Astrocyte (in vitro differentiated cells and primary cell): ENCODE results near the gene LCN10. TPM values are rescaled to one million over a fixed set of nuclear protein-coding genes. Genes with fewer than 3 reads are reported as not detected.

Experiments used
- DNase-seq: peaks from one replicate; pipeline ENCODE4 v3.0.0-alpha.2; 2010; ENCODE audit warnings: low read depth
- FAIRE-seq: peaks from 2 replicates; lab custom pipeline; 2011; peaks lifted over from hg19 to GRCh38; lab: Jason Lieb, UNC
- H2AFZ ChIP-seq: 2 replicates; pipeline ENCODE4 v1.6.0; 2012; ENCODE audit warnings: low read depth, low read length, inconsistent platforms
- H3K27ac ChIP-seq: 2 replicates; pipeline ENCODE4 v1.5.1; 2011; ENCODE audit warnings: low read depth, low read length, inconsistent platforms
- H3K27me3 ChIP-seq: 2 replicates; pipeline ENCODE4 v1.6.0; 2011; ENCODE audit warnings: low read length, inconsistent platforms; ENCODE audit not compliant: insufficient read depth
- H3K36me3 ChIP-seq: 2 replicates; pipeline ENCODE4 v1.5.1; 2011; ENCODE audit warnings: low read length, inconsistent platforms; ENCODE audit not compliant: insufficient read depth
- H3K4me1 ChIP-seq: 2 replicates; pipeline ENCODE4 v1.5.1; 2011; ENCODE audit warnings: low read length, inconsistent platforms; ENCODE audit not compliant: insufficient read depth
- H3K4me2 ChIP-seq: 2 replicates; pipeline ENCODE4 v1.6.0; 2012; ENCODE audit warnings: low read length, inconsistent platforms
- H3K4me3 ChIP-seq: 2 replicates; pipeline ENCODE4 v1.5.1; 2011; ENCODE audit warnings: low read depth, mild to moderate bottlenecking, low read length, inconsistent platforms; ENCODE audit not compliant: insufficient read depth
- H3K79me2 ChIP-seq: 2 replicates; pipeline ENCODE4 v1.6.0; 2012; ENCODE audit warnings: mild to moderate bottlenecking, low read length, inconsistent platforms; ENCODE audit not compliant: insufficient read depth
- H3K9ac ChIP-seq: 2 replicates; pipeline ENCODE4 v1.6.0; 2012; ENCODE audit warnings: mild to moderate bottlenecking, low read length, inconsistent platforms
- H3K9me3 ChIP-seq: 2 replicates; pipeline ENCODE4 v1.5.1; 2012; ENCODE audit warnings: low read depth, mild to moderate bottlenecking, low read length, inconsistent platforms; ENCODE audit not compliant: insufficient read depth
- H4K20me1 ChIP-seq: 2 replicates; pipeline ENCODE4 v1.6.0; 2012; ENCODE audit warnings: low read length, inconsistent platforms; ENCODE audit not compliant: insufficient read depth
- H3K27ac Mint-ChIP-seq: one replicate; pipeline ENCODE4 v1.8.0; 2021; ENCODE audit warnings: mild to moderate bottlenecking, mixed read lengths; ENCODE audit not compliant: unreplicated experiment
- H3K27me3 Mint-ChIP-seq: one replicate; pipeline ENCODE4 v1.8.0; 2021; ENCODE audit warnings: low read depth, mixed read lengths; ENCODE audit not compliant: unreplicated experiment
- H3K36me3 Mint-ChIP-seq: one replicate; pipeline ENCODE4 v1.8.0; 2021; ENCODE audit warnings: low read depth, mixed read lengths; ENCODE audit not compliant: unreplicated experiment
- H3K4me1 Mint-ChIP-seq: one replicate; pipeline ENCODE4 v1.8.0; 2021; ENCODE audit warnings: low read depth, mixed read lengths; ENCODE audit not compliant: unreplicated experiment
- H3K4me3 Mint-ChIP-seq: one replicate; pipeline ENCODE4 v1.8.0; 2021; ENCODE audit warnings: mild to moderate bottlenecking, moderate library complexity, mixed read lengths; ENCODE audit not compliant: unreplicated experiment
- H3K9me3 Mint-ChIP-seq: one replicate; pipeline ENCODE4 v1.8.0; 2021; ENCODE audit warnings: mild to moderate bottlenecking, mixed read lengths; ENCODE audit not compliant: unreplicated experiment
- EZH2 ChIP-seq: IDR thresholded peaks from 2 replicates; pipeline ENCODE4 v1.6.1; 2012; ENCODE audit warnings: mild to moderate bottlenecking, low read length, inconsistent platforms; ENCODE audit not compliant: insufficient read depth
- total RNA-seq: library from RNA; stranded (reverse); gene quantifications from 2 replicates; pipeline ENCODE4 v1.2.1, GENCODE V29; 2021
- TF ChIP-seq, protein P1 (sequence below): IDR thresholded peaks from 2 replicates; pipeline ENCODE4 v1.5.1; 2011; ENCODE audit warnings: low read depth, mild to moderate bottlenecking, inconsistent platforms, low read length, moderate library complexity; ENCODE audit not compliant: insufficient read depth

The LCN10 gene
- total RNA-seq, 1 donor from 2014 or later: not detected

GRCh38 chr9:136703276-136703860 lies 39.4 kb downstream of the LCN10 start:
- Mint-ChIP-seq H3K27ac (no peak overlapping the region), H3K4me1 (no peaks in the 10 kb centered on the region), H3K27me3 (peaks cover 17% of the 10 kb centered on the region), H3K36me3 (no peaks in the 10 kb centered on the region), H3K9me3 (peaks cover 6% of the 10 kb centered on the region), H3K4me3 (no peak overlapping the region)
- no peaks in the 10 kb centered on the region for H4K20me1 ChIP-seq
- no peak overlapping the region for H3K4me2 ChIP-seq
- H3K36me3 ChIP-seq: no peaks in the 10 kb centered on the region
- TF ChIP-seq, protein P1, sequence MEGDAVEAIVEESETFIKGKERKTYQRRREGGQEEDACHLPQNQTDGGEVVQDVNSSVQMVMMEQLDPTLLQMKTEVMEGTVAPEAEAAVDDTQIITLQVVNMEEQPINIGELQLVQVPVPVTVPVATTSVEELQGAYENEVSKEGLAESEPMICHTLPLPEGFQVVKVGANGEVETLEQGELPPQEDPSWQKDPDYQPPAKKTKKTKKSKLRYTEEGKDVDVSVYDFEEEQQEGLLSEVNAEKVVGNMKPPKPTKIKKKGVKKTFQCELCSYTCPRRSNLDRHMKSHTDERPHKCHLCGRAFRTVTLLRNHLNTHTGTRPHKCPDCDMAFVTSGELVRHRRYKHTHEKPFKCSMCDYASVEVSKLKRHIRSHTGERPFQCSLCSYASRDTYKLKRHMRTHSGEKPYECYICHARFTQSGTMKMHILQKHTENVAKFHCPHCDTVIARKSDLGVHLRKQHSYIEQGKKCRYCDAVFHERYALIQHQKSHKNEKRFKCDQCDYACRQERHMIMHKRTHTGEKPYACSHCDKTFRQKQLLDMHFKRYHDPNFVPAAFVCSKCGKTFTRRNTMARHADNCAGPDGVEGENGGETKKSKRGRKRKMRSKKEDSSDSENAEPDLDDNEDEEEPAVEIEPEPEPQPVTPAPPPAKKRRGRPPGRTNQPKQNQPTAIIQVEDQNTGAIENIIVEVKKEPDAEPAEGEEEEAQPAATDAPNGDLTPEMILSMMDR: no peak
- no peak for TF ChIP-seq EZH2
- no peaks in the 10 kb centered on the region for H3K4me1 ChIP-seq
- H3K9me3 ChIP-seq: no peaks in the 10 kb centered on the region
- H3K4me3 ChIP-seq: no peak overlapping the region
- DNase-seq (no peak), FAIRE-seq (no peak)
- H3K9ac ChIP-seq: no peak overlapping the region
- H3K27ac ChIP-seq: no peak overlapping the region
- H3K79me2 ChIP-seq: no peaks in the 10 kb centered on the region
- H2AFZ ChIP-seq: no peak overlapping the region
- H3K27me3 ChIP-seq: peaks cover 5% of the 10 kb centered on the region

- Histone ChIP-seq H3K27ac (no peak overlapping the region), H3K36me3 (no peaks in the 10 kb centered on the region), H4K20me1 (no peaks in the 10 kb centered on the region), H3K4me1 (no peaks in the 10 kb centered on the region), H3K9ac (no peak overlapping the region), H3K79me2 (no peaks in the 10 kb centered on the region), H3K9me3 (no peaks in the 10 kb centered on the region), H3K27me3 (peaks cover 5% of the 10 kb centered on the region), H3K4me3 (no peak overlapping the region), H2AFZ (no peak overlapping the region), H3K4me2 (no peak overlapping the region)
- Mint-ChIP-seq H3K4me3 (no peak overlapping the region), H3K36me3 (no peaks in the 10 kb centered on the region), H3K27ac (no peak overlapping the region), H3K9me3 (peaks cover 3% of the 10 kb centered on the region), H3K4me1 (peaks cover 3% of the 10 kb centered on the region), H3K27me3 (peaks cover 17% of the 10 kb centered on the region)
- TF ChIP-seq EZH2: peak; percentile 3
- TF ChIP-seq, protein P1: no peak
- DNase-seq: no peak
- FAIRE-seq: no peak
Measured at GRCh38 chr9:136701668-136702053, 41.1 kb downstream of the LCN10 start.

DNA sequence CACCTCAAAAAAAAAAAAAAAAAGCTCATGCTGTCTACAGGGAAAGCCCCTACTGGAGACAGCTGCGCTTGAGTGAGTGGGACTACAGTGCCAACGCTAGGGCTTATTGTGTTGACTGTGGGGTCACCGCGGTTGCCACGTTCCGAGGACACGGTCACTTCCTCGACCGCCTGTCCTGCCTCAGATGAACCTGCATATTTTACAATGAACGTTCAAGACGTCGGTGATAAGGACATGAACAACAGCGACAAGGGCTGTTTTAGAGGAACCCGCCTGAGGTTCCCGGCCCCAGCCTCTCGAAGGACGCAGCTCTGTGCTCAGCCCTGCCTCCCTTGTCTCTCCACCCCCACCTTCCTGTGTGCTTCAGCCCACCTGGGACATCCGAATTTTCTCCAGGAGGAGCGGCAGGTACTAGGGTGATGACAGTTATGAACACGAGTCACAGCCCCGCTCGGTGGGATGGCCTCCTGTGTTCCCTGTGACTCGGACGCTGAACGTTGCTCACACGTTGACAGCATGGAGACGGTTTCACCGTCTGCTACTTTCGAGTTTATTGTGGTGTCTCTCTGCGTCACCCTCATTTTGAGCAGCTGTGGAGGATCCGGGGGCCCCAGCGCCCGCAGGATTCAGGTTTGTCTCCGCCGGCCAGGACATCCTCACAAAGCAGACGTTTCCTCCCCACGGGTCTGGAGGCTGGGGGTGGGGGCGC lies 41.6 kb downstream of the LCN10 start:
- H3K36me3 ChIP-seq: no peaks in the 10 kb centered on the region
- peaks cover 5% of the 10 kb centered on the region for H3K27me3 ChIP-seq
- no peaks in the 10 kb centered on the region for H3K79me2 ChIP-seq
- H4K20me1 ChIP-seq: no peaks in the 10 kb centered on the region
- no peak overlapping the region for H3K9ac ChIP-seq
- no peaks in the 10 kb centered on the region for H3K36me3 Mint-ChIP-seq
- no peak overlapping the region for H3K4me3 ChIP-seq
- FAIRE-seq (no peak), DNase-seq (no peak)
- H3K9me3 Mint-ChIP-seq: peaks cover 3% of the 10 kb centered on the region
- no peak overlapping the region for H3K4me2 ChIP-seq
- H3K27ac Mint-ChIP-seq: no peak overlapping the region
- no peak overlapping the region for H3K4me3 Mint-ChIP-seq
- no peaks in the 10 kb centered on the region for H3K4me1 ChIP-seq
- no peak overlapping the region for H2AFZ ChIP-seq
- peaks cover 16% of the 10 kb centered on the region for H3K27me3 Mint-ChIP-seq
- H3K27ac ChIP-seq: no peak overlapping the region
- no peaks in the 10 kb centered on the region for H3K9me3 ChIP-seq
- TF ChIP-seq, protein P1: no peak
- peak; percentile 25 for TF ChIP-seq EZH2
- H3K4me1 Mint-ChIP-seq: peaks cover 3% of the 10 kb centered on the region
